Nephron progenitor cell (in vitro differentiated cells): Measurements from ENCODE around the gene ABCA1.

Experiments
- DNase-seq: peaks from one replicate; pipeline ENCODE4 v3.0.0; 2021
- H3K27ac Mint-ChIP-seq: 2 replicates; pipeline ENCODE4 v1.8.0; 2021; ENCODE audit warnings: mild to moderate bottlenecking, moderate library complexity, mixed read lengths
- H3K27me3 Mint-ChIP-seq: 2 replicates; pipeline ENCODE4 v1.8.0; 2021; ENCODE audit warnings: mild to moderate bottlenecking, low read depth, mixed read lengths; ENCODE audit not compliant: poor library complexity
- H3K36me3 Mint-ChIP-seq: 2 replicates; pipeline ENCODE4 v1.8.0; 2021; ENCODE audit warnings: low read depth, mixed read lengths
- H3K4me1 Mint-ChIP-seq: 2 replicates; pipeline ENCODE4 v1.8.0; 2021; ENCODE audit warnings: mixed read lengths
- H3K4me3 Mint-ChIP-seq: 2 replicates; pipeline ENCODE4 v1.8.0; 2021; ENCODE audit warnings: mild to moderate bottlenecking, moderate library complexity, mixed read lengths
- H3K9me3 Mint-ChIP-seq: 2 replicates; pipeline ENCODE4 v1.8.0; 2021; ENCODE audit warnings: mild to moderate bottlenecking, moderate library complexity, mixed read lengths
- CTCF ChIP-seq: fragments of 200-600 bp; sonication (generic); IDR thresholded peaks from 2 replicates; pipeline ENCODE4 v1.5.0; 2021; ENCODE audit warnings: antibody characterized with exemption

The ABCA1 gene

GRCh38 chr9:104896131-104896530 lies 31.8 kb downstream of the ABCA1 start:
- TF ChIP-seq CTCF = no peak
- Mint-ChIP-seq H3K4me1 (peaks cover 16% of the 10 kb centered on the region), H3K27me3 (peaks cover 5% of the 10 kb centered on the region), H3K36me3 (peaks cover 6% of the 10 kb centered on the region), H3K27ac (no peak overlapping the region), H3K9me3 (no peaks in the 10 kb centered on the region), H3K4me3 (no peak overlapping the region)
- DNase-seq = no peak

- H3K27ac Mint-ChIP-seq = no peak overlapping the region
- H3K9me3 Mint-ChIP-seq = no peaks in the 10 kb centered on the region
- H3K4me1 Mint-ChIP-seq = peaks cover 16% of the 10 kb centered on the region
- H3K4me3 Mint-ChIP-seq = no peak overlapping the region
- no peak for TF ChIP-seq CTCF
- no peak for DNase-seq
- peaks cover 5% of the 10 kb centered on the region for H3K27me3 Mint-ChIP-seq
- H3K36me3 Mint-ChIP-seq = peaks cover under 1% of the 10 kb centered on the region
Measured at GRCh38 chr9:104895572-104895971, 32.4 kb downstream of the ABCA1 start.

GRCh38 chr9:104892701-104893100 lies 35.3 kb downstream of the ABCA1 start:
- Mint-ChIP-seq H3K4me1 (peaks cover 4% of the 10 kb centered on the region), H3K9me3 (no peaks in the 10 kb centered on the region), H3K4me3 (no peak overlapping the region), H3K36me3 (peaks cover 5% of the 10 kb centered on the region), H3K27ac (no peak overlapping the region), H3K27me3 (no peaks in the 10 kb centered on the region)
- no peak for DNase-seq
- TF ChIP-seq CTCF = no peak

- Mint-ChIP-seq H3K27me3 (peaks cover 3% of the 10 kb centered on the region), H3K36me3 (peaks cover 26% of the 10 kb centered on the region), H3K9me3 (no peaks in the 10 kb centered on the region), H3K27ac (peak overlapping the region; percentile 54), H3K4me3 (no peak overlapping the region), H3K4me1 (peaks cover 6% of the 10 kb centered on the region)
- no peak for TF ChIP-seq CTCF
- no peak for DNase-seq
Measured at GRCh38 chr9:104890433-104890770, 37.6 kb downstream of the ABCA1 start.

GRCh38 chr9:104885818-104886709 lies 41.9 kb downstream of the ABCA1 start:
- no peaks in the 10 kb centered on the region for H3K9me3 Mint-ChIP-seq
- no peak overlapping the region for H3K27ac Mint-ChIP-seq
- no peak for TF ChIP-seq CTCF
- peaks cover 29% of the 10 kb centered on the region for H3K4me1 Mint-ChIP-seq
- DNase-seq = no peak
- peaks cover 3% of the 10 kb centered on the region for H3K27me3 Mint-ChIP-seq
- peaks cover 34% of the 10 kb centered on the region for H3K36me3 Mint-ChIP-seq
- H3K4me3 Mint-ChIP-seq = no peak overlapping the region

GRCh38 chr9:104883169-104883568 lies 44.8 kb downstream of the ABCA1 start:
- no peak for TF ChIP-seq CTCF
- H3K27me3 Mint-ChIP-seq = peaks cover 3% of the 10 kb centered on the region
- DNase-seq = no peak
- H3K4me3 Mint-ChIP-seq = no peak overlapping the region
- peaks cover 29% of the 10 kb centered on the region for H3K4me1 Mint-ChIP-seq
- no peaks in the 10 kb centered on the region for H3K9me3 Mint-ChIP-seq
- H3K27ac Mint-ChIP-seq = no peak overlapping the region
- peaks cover 45% of the 10 kb centered on the region for H3K36me3 Mint-ChIP-seq
